GM18858 (cell line): Measurements from ENCODE around the gene CTDSPL2.
"Not testable (repeated sequence)": the region's sequence is repeated elsewhere in the genome, so short reads cannot be mapped to it uniquely, and the experiment has no call there.

Experiments used
- ATAC-seq: cut with Tn5 transposase; IDR thresholded peaks from one replicate; pipeline ENCODE4 v1.9.1; 2021; ENCODE audit not compliant: unreplicated experiment

Gene CTDSPL2

DNA sequence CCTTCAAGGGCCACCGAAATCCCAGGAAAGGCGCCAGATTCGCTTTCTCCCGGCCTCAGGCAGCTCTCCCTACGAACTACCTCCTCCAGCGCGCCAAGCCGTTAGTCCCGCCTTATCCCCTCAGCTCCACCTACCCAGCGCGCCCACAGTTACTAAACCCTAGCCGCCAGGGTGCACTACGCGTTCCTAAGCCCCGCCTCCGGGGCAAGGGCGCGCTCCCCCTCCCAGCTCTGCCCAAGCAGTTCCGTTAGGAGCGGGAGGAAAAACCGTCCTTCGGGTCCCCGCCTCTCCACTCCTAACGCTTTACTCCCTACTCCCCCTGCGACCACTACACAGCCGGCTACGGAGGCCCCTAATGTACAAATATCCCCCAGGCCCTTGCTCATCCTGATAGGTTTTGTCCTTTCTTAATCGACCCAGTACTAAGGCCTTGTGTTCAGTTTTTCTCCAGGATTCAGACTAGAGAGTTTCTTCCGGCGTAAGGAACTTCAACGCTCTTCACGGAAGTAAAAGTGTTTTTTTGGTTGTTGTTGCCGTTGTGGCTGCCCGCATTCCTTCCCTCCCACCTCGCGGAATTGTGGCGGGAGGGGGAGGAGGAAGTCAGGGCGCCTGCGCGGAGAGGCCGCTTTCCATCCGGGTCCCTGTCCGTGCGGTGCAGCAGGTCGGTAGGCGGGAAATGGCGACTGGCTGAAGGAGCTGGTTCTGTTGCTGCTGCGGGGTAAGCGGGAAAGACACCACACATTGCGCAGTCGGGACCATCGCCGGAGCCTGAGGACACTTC, at the start of gene CTDSPL2:
Gene CTDSPL2 (plus strand): TSS at position 655 of the 781 bp plus-strand sequence. CDS start 31,386 bp downstream, outside the sequence.
- peak; percentile 79 for ATAC-seq

DNA sequence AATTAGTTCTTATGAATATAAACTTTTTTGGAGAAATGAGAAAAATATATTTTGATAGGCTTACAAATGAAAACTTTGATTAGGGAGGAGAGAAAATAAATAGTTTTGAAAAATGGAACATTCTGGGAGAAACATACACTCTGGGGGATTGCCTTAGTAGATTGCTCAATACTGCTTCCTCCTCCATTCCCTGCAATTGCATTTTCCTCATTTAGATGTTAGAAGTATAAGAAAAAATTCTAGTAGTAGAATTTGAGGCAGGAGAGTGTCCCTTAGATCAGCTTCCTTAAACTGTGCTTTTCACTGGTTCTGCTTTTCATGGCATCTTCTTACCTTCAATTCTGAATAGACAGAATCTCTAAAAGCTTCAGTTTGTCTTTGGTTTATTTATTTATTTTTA, 46.2 kb upstream of the CTDSPL2 start:
- no peak for ATAC-seq

DNA sequence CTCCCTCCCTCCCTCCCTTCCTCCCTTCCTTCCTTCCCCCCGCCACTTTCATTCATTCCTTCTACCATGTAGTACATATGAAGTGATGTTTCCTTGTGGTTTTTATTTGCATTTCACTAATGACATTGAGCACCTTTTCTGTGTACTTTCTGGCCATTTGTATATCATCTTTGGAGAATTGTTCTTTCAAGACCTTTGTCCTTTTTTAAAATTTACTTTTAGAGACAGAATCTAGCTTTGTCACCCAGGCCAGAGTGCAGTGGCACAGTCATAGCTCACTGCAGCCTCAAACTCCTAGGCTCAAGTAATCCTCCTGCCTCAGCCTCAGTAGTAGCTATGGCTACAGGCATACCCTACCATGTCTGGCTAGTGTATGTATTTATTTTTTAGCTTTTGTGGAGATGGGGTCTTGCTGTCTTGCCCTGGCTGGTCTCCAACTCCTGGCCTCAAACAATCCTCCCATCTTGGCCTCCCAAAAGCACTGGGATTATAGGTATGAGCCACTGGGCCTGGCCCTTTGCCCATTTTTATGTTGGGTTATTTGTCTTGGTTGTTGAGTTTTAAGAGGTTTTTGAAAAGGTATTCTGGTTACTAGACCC, 42.0 kb upstream of the CTDSPL2 start:
- ATAC-seq: peak; percentile 30

DNA sequence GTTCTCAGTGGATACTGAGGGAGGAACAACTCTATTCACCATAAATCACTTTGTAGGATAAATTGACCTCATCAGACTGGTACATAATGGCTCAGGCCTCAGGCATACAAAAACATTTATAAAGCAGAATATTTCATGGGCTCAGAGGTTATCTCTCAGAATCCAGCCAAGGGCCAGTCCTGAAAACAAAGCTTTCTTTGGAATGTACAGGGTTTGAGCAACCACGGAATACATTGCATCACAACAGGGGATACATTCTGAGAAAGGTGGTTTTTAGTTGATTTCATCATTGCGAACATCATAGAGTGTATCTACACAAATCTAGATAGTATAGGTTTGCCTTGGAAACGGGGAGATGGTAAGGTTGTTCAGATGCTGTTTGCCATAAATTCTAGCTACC, 33.4 kb upstream of the CTDSPL2 start:
- no peak for ATAC-seq

DNA sequence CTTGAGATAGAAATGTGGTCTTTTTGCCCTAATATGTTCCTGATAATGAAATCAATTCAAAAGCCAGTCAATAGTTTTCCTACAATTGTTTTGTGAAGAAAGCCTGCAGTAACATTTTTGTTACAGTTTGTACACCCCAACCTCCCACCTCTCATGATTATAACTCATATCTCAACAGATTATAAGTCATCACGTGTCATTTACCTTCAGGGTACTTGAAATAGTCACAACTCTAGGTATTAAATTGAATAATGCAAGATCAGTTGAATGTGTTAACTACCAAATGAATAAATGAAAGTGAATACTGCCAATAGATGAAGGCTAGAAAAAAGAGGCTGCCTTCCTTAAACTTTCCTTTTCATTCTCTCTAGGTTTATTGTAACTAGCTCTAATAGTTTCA, 32.9 kb upstream of the CTDSPL2 start:
- ATAC-seq: no peak

DNA sequence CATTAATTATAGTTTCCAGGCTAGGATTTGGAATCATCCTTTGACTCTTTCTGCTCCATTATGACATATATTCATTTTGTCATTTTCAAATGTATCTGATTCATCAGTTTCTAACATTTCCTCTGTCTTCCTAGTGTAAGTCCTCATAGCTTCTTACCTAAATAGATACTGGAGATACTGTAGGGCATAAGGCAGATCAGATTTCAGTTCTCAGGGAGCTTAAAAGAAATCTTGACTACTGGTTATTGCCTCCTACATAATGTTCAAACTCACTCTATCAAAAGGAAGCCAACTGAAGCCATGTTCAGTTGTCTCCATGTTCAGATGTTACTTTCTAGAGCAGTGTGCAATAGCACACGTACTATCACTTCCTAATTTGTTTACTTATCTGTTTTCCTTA, 29.6 kb upstream of the CTDSPL2 start:
- no peak for ATAC-seq

DNA sequence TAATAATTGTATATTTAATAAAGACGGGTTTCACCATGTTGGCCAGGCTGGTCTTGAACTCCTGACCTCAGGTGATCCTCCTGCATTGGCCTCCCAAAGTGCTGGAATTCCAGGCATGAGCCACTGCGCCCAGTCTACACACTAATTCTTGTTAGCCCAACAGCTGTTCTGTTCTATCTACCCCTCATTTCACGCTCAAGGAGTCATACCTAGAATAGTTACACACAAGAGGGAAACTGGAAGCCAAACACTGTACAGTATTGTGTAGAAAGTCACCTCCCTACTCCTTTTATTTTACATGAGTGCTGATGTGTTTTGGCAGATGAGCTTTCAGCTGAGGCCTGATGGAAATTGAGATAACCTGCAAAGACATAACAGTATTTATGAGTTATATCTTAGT, 13.4 kb upstream of the CTDSPL2 start:
- ATAC-seq: no peak

DNA sequence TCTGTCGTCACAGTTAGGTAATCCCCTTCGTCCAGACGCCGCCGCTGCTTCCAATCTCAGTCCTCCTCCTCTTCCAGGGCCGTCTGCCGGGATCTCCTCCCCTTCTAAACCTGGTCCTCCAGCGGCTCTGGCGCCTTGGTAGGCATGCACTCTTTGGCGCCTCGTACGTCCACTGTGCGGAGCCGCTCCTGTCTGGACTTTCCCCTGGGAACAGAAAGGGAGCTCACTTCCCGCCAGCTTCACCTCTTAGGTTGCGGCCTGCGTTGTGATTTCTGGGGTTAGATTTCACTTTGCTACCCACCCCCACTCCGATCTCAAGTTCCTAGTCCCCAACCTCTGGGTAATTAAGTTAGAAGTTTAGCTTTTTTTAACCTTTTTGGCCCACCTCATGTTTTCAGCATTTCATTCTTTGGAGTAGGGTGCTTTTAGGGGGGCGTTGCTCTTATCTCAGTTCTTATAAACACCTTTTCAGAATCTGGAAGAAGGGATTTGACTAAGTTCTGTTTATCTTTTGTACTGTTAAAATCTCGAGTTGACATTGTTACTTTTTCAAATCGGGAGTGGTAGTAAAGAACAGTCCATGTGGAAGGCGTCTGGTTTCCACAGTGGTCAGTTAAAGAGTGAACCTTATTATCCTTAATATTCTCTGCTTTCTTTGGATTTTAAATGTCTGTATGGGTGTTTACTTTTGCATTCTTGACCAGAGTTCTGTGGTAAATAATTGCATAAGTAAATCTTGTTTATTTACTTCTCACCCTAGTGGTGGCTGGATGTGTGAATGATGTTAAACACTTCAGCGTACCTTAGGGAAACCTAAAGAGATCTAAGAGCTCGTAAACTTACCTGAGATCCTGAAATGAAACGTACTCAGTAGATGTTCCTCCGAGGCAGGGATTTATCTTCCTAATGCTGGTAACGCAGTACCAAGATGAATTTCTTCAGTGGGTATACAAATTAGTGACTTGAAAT, 611 bp downstream of the CTDSPL2 start:
- peak; percentile 15 for ATAC-seq

DNA sequence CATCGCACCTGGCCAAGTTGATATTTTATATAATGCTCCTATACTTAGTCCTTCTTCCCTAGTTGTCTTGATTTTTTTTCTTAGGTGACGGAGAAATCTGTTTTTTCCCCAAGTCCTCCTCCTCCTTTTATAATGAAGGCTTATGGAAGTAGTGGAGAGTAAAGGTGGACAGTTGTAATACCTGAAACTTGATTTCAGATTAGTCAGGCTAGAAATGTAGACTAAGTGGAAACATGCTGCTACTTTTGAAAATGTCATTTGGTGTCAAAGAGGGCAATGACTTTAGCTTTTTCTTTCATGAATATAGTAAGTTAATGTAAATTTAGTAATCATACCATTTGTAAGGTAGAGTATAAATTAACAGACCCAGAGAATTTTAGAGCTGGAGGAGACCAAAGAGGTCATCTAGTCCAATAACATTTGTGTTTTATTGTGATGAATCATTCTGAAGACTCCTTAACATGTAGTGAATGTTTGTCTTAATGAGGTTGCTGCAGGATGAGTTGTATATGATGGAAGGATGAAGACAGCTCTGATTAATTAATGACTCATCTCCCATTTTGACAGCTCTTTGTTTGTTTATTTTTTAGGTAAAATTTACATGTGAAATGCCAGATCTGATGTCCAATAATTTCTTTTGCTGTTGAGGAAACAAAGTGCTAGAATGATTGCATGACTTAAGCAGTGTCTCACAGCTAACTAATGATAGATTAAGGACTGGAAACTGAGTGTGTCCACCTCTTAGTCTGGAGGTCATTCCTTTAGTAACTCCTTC, 8.7 kb downstream of the CTDSPL2 start:
- no peak for ATAC-seq

DNA sequence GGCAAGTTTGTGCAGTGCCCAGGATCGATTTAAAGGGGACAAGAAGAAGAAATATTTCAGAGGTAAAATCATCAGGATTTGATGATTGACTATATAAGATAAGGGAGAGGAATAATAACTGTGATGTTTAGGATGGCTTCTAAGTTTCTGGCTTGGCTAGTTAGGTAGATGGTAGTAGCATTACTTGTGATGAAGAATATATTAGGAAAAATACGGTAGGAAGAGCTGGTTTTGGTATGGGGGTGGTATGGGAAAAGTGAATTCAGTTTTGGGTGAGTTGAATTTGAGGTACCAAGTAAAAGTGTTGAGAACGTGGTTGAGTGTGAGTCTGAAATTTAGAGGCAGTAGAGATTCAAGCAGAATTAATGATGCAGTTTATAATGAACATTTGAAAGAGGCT, 11.0 kb downstream of the CTDSPL2 start:
- no peak for ATAC-seq

DNA sequence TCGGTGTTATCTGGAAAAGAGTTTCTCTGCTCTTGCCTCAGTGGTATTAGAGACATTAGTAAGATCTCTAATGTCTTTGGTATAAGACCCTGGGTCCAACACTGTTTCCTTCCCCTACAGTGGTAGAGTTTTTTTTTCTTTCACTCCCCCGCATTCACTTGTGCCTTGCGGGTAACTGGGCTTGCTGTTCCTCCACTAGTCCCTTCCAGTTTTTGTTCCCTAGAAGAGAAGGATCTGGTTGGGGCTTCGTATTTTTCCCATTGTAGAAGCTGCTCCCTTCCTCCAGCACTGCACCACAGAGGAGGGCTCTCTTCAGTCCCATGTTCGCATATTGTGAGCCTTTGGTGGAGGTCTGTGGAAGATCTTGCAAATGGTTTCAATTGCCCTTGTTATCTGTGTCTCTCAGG, 13.7 kb downstream of the CTDSPL2 start:
- no peak for ATAC-seq

DNA sequence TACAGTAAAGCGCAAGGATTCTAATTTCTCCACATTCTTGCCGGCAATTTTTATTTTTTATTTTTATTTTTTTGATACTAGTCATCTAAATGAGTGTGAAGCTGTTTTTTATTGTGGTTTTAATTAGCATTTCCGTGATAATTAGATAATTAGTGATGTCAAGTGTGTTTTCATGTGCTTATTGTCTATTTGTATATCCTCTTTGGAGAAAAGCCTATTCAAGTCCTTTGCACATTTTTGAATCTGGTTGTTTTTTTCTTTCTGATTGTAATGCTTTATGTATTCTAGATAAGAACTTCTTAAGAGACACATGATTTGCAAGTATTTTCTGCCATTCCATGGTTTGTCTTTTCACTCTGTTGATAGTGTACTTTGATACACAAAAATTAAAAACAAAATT, 16.1 kb downstream of the CTDSPL2 start:
- no peak for ATAC-seq

DNA sequence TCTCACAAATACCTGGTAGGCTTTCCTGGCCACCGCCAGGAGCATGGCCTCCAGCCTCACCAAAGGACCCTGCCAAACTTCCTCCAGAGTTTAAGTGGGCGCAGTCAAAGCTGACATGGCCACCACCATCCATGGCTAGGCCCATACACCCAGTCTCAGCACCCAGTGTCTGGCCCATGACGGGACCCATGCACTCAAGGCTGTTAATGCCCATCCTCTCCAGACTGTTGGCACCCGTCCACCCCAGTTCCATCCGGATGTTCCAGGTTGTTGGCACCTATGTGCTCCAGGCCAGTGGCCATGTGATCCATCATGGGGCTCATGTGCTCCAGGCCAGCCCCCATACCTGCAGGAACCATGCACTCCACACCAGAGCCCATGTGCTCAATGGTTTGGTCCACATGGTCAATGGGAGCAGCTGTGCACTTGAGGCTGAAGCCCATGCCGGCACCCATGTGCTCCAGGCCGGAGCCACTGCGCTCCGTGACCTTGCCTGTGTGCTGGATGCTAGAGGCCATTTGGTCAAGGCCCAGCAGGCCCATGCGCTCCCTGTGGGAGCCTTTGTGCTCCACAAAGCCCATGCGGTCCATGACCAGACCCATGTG, 20.4 kb downstream of the CTDSPL2 start:
- no peak for ATAC-seq

DNA sequence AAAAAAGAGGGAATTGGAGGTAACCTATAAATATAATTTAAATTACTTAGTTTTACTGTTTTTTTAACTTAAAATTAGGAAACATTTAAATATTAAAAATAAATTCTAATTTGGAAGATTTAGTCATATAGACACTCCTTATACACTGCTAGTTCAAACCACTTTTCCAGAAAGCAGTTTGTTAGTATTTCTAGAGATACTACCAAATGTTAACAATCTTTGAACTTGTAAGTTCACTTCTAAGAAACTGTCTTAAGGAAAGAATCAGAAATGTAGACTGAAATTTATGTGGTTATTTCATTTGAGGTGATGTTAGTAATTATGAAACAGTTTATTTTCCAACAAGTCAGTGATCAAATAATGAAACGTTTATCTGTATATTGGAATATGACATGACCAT, 22.7 kb downstream of the CTDSPL2 start:
- ATAC-seq: no peak

DNA sequence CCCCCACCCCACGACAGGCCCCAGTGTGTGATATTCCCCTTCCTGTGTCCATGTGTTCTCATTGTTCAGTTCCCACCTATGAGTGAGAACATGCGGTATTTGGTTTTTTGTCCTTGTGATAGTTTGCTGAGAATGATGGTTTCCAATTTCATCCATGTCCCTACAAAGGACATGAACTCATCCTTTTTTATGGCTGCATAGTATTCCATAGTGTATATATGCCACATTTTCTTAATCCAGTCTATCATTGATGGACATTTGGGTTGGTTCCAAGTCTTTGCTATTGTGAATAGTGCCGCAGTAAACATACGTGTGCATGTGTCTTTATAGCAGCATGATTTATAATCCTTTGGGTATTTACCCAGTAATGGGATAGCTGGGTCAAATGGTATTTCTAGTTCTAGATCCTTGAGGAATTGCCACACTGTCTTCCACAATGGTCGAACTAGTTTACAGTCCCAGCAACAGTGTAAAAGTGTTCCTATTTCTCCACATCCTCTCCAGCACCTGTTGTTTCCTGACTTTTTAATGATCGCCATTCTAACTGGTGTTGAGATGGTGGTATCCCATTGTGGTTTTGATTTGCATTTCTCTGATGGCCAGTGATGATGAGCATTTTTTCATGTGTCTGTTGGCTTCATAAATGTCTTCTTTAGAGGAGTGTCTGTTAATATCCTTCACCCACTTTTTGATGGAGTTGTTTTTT, 26.3 kb downstream of the CTDSPL2 start:
- ATAC-seq: not testable (repeated sequence)

DNA sequence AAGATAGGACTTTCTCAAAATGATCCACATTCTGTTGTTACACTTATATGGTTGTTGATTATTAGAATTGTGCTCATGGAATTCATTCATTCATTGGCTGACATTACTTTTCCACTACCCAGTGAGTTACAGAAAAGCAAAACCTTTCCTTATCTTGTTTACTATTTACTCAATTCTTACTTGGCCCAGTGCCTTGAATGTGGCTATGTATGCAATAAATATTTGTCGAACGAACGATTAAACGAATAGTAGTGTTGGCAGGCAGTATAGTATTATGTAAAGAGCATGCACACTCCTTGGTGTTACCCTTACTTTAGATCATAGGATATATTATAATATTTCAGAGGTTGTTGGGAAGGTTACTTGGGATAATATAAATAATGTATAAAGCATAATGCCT, 31.0 kb downstream of the CTDSPL2 start:
- no peak for ATAC-seq

DNA sequence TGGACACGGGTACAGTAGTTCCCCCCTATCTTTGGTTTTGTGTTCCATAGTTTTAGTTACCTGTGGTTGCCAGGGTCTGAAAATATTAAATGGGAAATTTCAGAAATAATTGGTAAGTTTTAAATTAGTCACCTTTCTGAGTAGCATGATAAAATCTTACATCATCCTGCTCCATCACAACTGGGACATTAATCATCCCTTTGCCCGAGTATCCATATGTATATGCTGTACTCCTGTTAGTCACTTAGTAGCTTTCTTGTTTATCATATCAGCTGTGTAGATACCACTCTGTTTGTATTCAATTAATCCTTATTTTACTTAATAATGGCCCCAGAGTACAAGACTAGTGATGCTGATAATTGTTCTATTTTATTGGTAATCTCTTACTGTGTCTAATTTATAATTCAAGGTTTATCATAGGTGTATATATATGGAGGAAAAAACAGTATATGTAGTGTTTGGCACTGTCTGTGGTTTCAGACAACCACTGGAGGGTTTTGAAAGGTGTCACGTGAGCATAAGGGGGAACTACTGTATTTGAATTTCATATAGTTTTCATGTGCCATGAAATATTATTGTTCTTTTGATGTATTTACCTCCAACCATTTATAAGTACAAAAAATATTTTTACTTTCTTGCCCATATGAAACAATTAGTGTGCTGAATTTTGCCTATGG, 41.4 kb downstream of the CTDSPL2 start:
- no peak for ATAC-seq

DNA sequence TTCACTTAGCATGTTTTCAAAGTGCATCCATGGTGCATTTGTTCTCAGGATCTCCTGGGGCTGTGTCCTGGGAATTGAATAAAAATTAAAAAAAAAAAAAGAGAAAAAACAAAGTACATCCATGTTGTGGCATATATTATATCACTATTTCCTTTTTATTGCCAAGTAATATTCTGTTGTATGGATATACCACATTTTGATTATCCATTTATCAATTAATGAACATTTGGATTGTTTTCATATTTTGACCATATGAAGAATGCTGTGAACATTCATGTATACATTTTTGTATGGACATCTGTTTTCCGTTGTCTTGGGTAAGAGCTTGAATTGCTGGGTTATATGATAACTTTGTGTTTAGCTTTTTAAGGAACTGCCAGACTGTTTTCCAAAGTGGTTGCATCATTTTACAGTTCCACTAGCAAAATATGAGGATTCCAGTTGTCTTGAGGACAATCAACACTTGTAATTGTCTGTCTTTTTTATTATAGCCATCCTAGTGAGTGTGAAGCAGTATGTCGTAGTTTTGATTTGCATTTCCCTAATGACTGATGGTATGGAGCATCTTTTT, 44.5 kb downstream of the CTDSPL2 start:
- ATAC-seq: no peak

DNA sequence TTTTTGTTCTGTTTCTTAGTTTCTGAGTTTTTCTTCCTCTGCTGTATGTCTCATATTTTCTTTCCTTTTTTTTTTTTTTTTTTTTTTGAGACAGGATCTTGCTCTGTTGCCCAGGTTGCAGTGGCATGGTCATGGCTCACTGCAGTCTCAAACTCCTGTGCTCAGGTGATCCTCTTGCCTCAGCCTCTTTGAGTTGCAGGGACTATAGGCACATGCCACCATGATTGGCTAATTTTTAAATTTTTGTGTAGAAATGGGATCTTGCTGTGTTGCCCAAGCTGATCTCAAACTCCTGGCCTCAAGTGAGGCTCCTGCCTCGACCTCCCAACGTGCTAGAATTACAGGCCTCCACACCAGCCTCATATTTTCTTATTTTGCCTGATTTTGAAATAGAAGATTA, 51.9 kb downstream of the CTDSPL2 start:
- no peak for ATAC-seq
